Nephron progenitor cell (in vitro differentiated cells): ENCODE results near the gene ARID1B.

ENCODE experiments used
- DNase-seq: peaks from one replicate; pipeline ENCODE4 v3.0.0; 2021
- H3K27ac Mint-ChIP-seq: 2 replicates; pipeline ENCODE4 v1.8.0; 2021; ENCODE audit warnings: mild to moderate bottlenecking, moderate library complexity, mixed read lengths
- H3K27me3 Mint-ChIP-seq: 2 replicates; pipeline ENCODE4 v1.8.0; 2021; ENCODE audit warnings: mild to moderate bottlenecking, low read depth, mixed read lengths; ENCODE audit not compliant: poor library complexity
- H3K36me3 Mint-ChIP-seq: 2 replicates; pipeline ENCODE4 v1.8.0; 2021; ENCODE audit warnings: low read depth, mixed read lengths
- H3K4me1 Mint-ChIP-seq: 2 replicates; pipeline ENCODE4 v1.8.0; 2021; ENCODE audit warnings: mixed read lengths
- H3K4me3 Mint-ChIP-seq: 2 replicates; pipeline ENCODE4 v1.8.0; 2021; ENCODE audit warnings: mild to moderate bottlenecking, moderate library complexity, mixed read lengths
- H3K9me3 Mint-ChIP-seq: 2 replicates; pipeline ENCODE4 v1.8.0; 2021; ENCODE audit warnings: mild to moderate bottlenecking, moderate library complexity, mixed read lengths
- CTCF ChIP-seq: fragments of 200-600 bp; sonication (generic); IDR thresholded peaks from 2 replicates; pipeline ENCODE4 v1.5.0; 2021; ENCODE audit warnings: antibody characterized with exemption

ARID1B gene

GRCh38 chr6:156791320-156791850 lies 14.2 kb downstream of the ARID1B start:
- peaks cover 3% of the 10 kb centered on the region for H3K27me3 Mint-ChIP-seq

GRCh38 chr6:156793200-156793599 lies 16.0 kb downstream of the ARID1B start:
- no peak overlapping the region for H3K27ac Mint-ChIP-seq
- peaks cover 76% of the 10 kb centered on the region for H3K4me1 Mint-ChIP-seq
- no peak for TF ChIP-seq CTCF
- no peaks in the 10 kb centered on the region for H3K9me3 Mint-ChIP-seq
- peaks cover 3% of the 10 kb centered on the region for H3K27me3 Mint-ChIP-seq
- DNase-seq, result no peak
- peaks cover 1% of the 10 kb centered on the region for H3K36me3 Mint-ChIP-seq
- no peak overlapping the region for H3K4me3 Mint-ChIP-seq

More at GRCh38 chr6:156791320-156791850, 14.2 kb downstream of the ARID1B start:
- no peak for DNase-seq
- no peaks in the 10 kb centered on the region for H3K36me3 Mint-ChIP-seq
- H3K4me1 Mint-ChIP-seq, result peaks cover 73% of the 10 kb centered on the region
- H3K27ac Mint-ChIP-seq, result no peak overlapping the region
- no peak for TF ChIP-seq CTCF
- H3K9me3 Mint-ChIP-seq, result no peaks in the 10 kb centered on the region
- H3K4me3 Mint-ChIP-seq, result no peak overlapping the region

GRCh38 chr6:156794546-156795354 lies 17.6 kb downstream of the ARID1B start:
- TF ChIP-seq CTCF, result no peak
- DNase-seq, result no peak
- peak overlapping the region; percentile 15 for H3K4me3 Mint-ChIP-seq
- no peaks in the 10 kb centered on the region for H3K9me3 Mint-ChIP-seq
- peaks cover 13% of the 10 kb centered on the region for H3K36me3 Mint-ChIP-seq
- peaks cover 3% of the 10 kb centered on the region for H3K27me3 Mint-ChIP-seq
- peaks cover 74% of the 10 kb centered on the region for H3K4me1 Mint-ChIP-seq
- H3K27ac Mint-ChIP-seq, result peak overlapping the region; percentile 33

DNA sequence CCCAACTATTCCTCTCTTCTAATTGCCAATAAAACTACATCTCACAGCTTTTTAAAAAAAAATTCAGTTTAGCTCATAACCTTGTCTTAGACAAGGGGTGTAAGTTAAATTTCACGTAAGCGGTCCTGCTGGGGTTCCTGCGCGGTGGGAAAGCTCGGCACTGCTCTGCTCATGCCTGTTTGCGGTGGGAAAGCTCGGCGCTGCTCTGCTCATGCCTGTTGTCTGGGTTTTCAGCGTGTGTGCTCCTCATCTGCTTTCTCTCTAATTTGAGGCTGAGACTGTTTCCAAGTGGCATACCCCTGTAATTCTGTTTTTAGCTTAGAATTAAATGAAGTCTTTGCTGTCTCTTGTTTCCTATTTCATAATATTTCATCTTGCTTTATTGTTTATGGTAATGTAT lies 18.6 kb downstream of the ARID1B start:
- Mint-ChIP-seq H3K27ac (peak overlapping the region; percentile 5), H3K9me3 (no peaks in the 10 kb centered on the region), H3K36me3 (peaks cover 15% of the 10 kb centered on the region), H3K4me3 (peak overlapping the region; percentile 16), H3K4me1 (peaks cover 63% of the 10 kb centered on the region), H3K27me3 (peaks cover 3% of the 10 kb centered on the region)
- DNase-seq, result no peak
- TF ChIP-seq CTCF, result no peak

- Mint-ChIP-seq H3K36me3 (peaks cover 19% of the 10 kb centered on the region), H3K27me3 (peaks cover 3% of the 10 kb centered on the region), H3K4me3 (no peak overlapping the region), H3K9me3 (no peaks in the 10 kb centered on the region), H3K4me1 (peaks cover 57% of the 10 kb centered on the region), H3K27ac (no peak overlapping the region)
- no peak for DNase-seq
- no peak for TF ChIP-seq CTCF
Observed at GRCh38 chr6:156796627-156797026, 19.4 kb downstream of the ARID1B start.
